GM12878 (cell line): ENCODE results near the gene COQ4. TPM values are rescaled to one million over a fixed set of nuclear protein-coding genes. Genes with fewer than 3 reads are reported as not detected.

Experiments used
- ASH2L ChIP-seq: fragments of 300-600, 200-600 bp; sonication (generic); IDR thresholded peaks from 2 replicates; pipeline ENCODE4 v1.6.1; 2017; ENCODE audit warnings: low read depth, mild to moderate bottlenecking, borderline replicate concordance
- CBX5 ChIP-seq: sonication (generic); IDR thresholded peaks from 2 replicates; pipeline ENCODE4 v1.6.1; 2016; ENCODE audit warnings: low read depth, moderate library complexity, mild to moderate bottlenecking, inconsistent platforms
- HCFC1 ChIP-seq: fragments of 150-350 bp; IDR thresholded peaks from 2 replicates; pipeline ENCODE4 v1.6.1; 2014; ENCODE audit warnings: low read length
- HDAC6 ChIP-seq: fragments of 200-600 bp; sonication (generic); IDR thresholded peaks from one replicate; pipeline ENCODE4 v1.8.0; 2017; ENCODE audit warnings: antibody characterized with exemption; ENCODE audit not compliant: unreplicated experiment
- JUND ChIP-seq: IDR thresholded peaks from 2 replicates; pipeline ENCODE4 v1.6.1; 2012; ENCODE audit warnings: low read depth, mild to moderate bottlenecking, low read length, improper control_type of control experiment, moderate library complexity
- KLF5 ChIP-seq: fragments of 450-650 bp; IDR thresholded peaks from 2 replicates; pipeline ENCODE4 v1.6.1; 2014; ENCODE audit warnings: mild to moderate bottlenecking; ENCODE audit not compliant: partially characterized antibody
- LARP7 ChIP-seq: fragments of 450-650 bp; IDR thresholded peaks from 2 replicates; pipeline ENCODE4 v1.6.1; 2017; ENCODE audit warnings: mild to moderate bottlenecking
- MXI1 ChIP-seq: fragments of 150-350 bp; IDR thresholded peaks from 2 replicates; pipeline ENCODE4 v1.6.1; 2011; ENCODE audit warnings: low read depth, mild to moderate bottlenecking, inconsistent platforms, low read length, improper control_type of control experiment
- NFYB ChIP-seq: IDR thresholded peaks from 2 replicates; pipeline ENCODE4 v1.6.1; 2011; ENCODE audit warnings: low read depth, mild to moderate bottlenecking, low read length, improper control_type of control experiment, moderate library complexity; ENCODE audit not compliant: insufficient read depth
- NR2F1 ChIP-seq: fragments of 450-650 bp; conservative IDR thresholded peaks from 2 replicates; pipeline ENCODE4 v1.6.1; 2017; ENCODE audit warnings: mild to moderate bottlenecking
- POLR2AphosphoS5 ChIP-seq: IDR thresholded peaks from 2 replicates; pipeline ENCODE4 v1.6.1; 2011; ENCODE audit warnings: mild to moderate bottlenecking, low read length, inconsistent platforms
- SIX5 ChIP-seq: IDR thresholded peaks from 2 replicates; pipeline ENCODE4 v1.6.1; 2011; ENCODE audit warnings: mild to moderate bottlenecking, low read depth, low read length, moderate library complexity; ENCODE audit not compliant: severe bottlenecking
- SMAD5 ChIP-seq: IDR thresholded peaks from 2 replicates; pipeline ENCODE4 v1.6.1; 2016; ENCODE audit warnings: antibody characterized with exemption, low read depth
- SP1 ChIP-seq: IDR thresholded peaks from one replicate; pipeline ENCODE4 v1.6.1; 2011; ENCODE audit warnings: low read depth, low read length
- SPI1 ChIP-seq: IDR thresholded peaks from 2 replicates; pipeline ENCODE4 v1.6.1; 2011; ENCODE audit warnings: low read depth, mild to moderate bottlenecking, low read length, moderate library complexity, borderline replicate concordance; ENCODE audit not compliant: insufficient read depth
- TCF12 ChIP-seq: IDR thresholded peaks from 2 replicates; pipeline ENCODE4 v1.6.1; 2011; ENCODE audit warnings: low read depth, mild to moderate bottlenecking, low read length
- ZNF217 ChIP-seq: fragments of 450-650 bp; IDR thresholded peaks from 2 replicates; pipeline ENCODE4 v1.6.1; 2017; ENCODE audit warnings: antibody characterized with exemption, mild to moderate bottlenecking
- polyA plus RNA-seq, 11 experiments: library from polyadenylated mRNA; depleted of rRNA in 4 of 11; unstranded in 6 of 11; stranded (reverse) in 5 of 11; fragments of >200 nt; fragmentation: Nextera tagmentation in 4 of 11; fragmentation: Illumina TruSeq in 1 of 11; extraction: Ambion mirVana in 4 of 11; extraction: Trizol in 1 of 11; gene quantifications; 1 replicate in 1 of 11; 2 replicates in 10 of 11; pipeline versions ENCODE4 v1.2.1 to v1.2.3, GENCODE V29; 2011 to 2016; ENCODE audit warnings: inconsistent platforms in 2 of 11, missing spikeins in 2 of 11, low read depth in 1 of 11
- total RNA-seq, 4 experiments: library from RNA; depleted of rRNA in 3 of 4; stranded (reverse); fragments of >200 nt in 3 of 4; fragmentation: Illumina TruSeq in 1 of 4; extraction: Trizol in 1 of 4; gene quantifications; 2 replicates each; pipeline versions ENCODE4 v1.2.1 to v1.2.3, GENCODE V29; 2013 to 2021
- TF ChIP-seq, protein P1 (sequence below): IDR thresholded peaks from 2 replicates; pipeline ENCODE4 v1.6.1; 2011; ENCODE audit warnings: low read depth, mild to moderate bottlenecking, low read length, moderate library complexity, borderline replicate concordance; ENCODE audit errors: extremely low read depth
- TF ChIP-seq, protein P2 (sequence below): fragments of 450-650 bp; IDR thresholded peaks from 2 replicates; pipeline ENCODE4 v1.6.1; 2016; ENCODE audit warnings: mild to moderate bottlenecking
- TF ChIP-seq, protein P3 (sequence below): fragments of 450-650 bp; conservative IDR thresholded peaks from 2 replicates; pipeline ENCODE4 v1.6.1; 2017; ENCODE audit warnings: mild to moderate bottlenecking, moderate library complexity
- TF ChIP-seq, protein P4 (sequence below): fragments of 450-650 bp; IDR thresholded peaks from 2 replicates; pipeline ENCODE4 v1.6.1; 2017; ENCODE audit warnings: mild to moderate bottlenecking, moderate library complexity

The COQ4 gene
- total and polyA plus RNA-seq, 10 of the 15 experiments (the other 5 are each of a cell fraction or from before 2014, with no cell fraction given), result 3.8 to 64.1 (median 38.6) TPM

DNA sequence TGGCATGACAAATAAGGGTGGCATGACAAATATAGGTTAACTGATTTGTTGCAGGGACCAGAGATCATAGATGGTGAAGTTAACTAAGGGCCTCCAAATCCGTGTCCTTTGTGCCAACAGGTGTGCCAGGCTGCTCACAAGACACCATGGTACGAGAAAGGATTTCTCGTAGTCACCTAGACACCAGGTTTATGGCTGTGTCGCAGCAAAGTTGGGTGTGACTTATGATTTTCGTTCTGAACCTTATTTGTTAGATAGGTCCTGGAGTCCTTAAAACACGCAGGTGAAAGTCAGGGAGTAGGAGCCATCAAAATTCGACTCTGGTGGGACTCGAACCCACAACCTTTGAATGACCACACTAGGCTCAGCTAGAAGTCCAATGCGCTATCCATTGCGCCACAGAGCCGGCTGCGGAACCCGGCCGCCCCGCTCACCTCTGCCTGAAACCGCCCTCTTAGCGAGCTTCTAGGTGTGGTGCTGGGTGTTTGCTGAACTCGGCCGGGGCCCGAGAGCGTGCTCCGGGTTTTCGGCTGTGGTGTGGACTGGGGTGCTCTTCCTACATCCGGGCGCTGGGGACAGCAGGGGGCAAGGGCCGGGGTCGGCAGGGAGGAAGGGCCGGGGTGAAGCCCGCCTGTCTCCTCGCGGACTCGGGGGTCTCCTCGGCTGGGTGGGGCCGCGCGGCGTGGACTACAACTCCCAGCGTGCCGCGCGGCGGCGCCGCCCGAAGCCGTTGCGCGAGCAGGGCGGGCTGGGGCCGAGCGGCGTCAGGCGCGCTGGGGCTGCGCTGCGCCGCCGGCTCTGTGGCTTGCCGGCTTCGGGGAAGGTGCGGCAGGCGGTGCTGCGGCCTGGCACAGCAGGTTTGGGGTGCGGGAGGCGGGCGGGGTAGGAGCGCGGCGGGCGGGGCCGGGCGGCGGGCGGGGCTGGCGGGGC lies 17.4 kb downstream of the COQ4 start, which contains the start of gene SLC27A4 (continued):
- TF ChIP-seq, protein P1, sequence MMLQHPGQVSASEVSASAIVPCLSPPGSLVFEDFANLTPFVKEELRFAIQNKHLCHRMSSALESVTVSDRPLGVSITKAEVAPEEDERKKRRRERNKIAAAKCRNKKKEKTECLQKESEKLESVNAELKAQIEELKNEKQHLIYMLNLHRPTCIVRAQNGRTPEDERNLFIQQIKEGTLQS, result 0 out of 2 replicates have a peak, but pooled peaks have one; percentile 36
- TF ChIP-seq SIX5, result peak; percentile 84
- peak; percentile 45 for TF ChIP-seq KLF5
- peak; percentile 34 for TF ChIP-seq SP1
- TF ChIP-seq, protein P2, sequence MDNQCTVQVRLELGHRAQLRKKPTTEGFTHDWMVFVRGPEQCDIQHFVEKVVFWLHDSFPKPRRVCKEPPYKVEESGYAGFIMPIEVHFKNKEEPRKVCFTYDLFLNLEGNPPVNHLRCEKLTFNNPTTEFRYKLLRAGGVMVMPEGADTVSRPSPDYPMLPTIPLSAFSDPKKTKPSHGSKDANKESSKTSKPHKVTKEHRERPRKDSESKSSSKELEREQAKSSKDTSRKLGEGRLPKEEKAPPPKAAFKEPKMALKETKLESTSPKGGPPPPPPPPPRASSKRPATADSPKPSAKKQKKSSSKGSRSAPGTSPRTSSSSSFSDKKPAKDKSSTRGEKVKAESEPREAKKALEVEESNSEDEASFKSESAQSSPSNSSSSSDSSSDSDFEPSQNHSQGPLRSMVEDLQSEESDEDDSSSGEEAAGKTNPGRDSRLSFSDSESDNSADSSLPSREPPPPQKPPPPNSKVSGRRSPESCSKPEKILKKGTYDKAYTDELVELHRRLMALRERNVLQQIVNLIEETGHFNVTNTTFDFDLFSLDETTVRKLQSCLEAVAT, result no peak
- no peak for TF ChIP-seq CBX5
- TF ChIP-seq, protein P3, sequence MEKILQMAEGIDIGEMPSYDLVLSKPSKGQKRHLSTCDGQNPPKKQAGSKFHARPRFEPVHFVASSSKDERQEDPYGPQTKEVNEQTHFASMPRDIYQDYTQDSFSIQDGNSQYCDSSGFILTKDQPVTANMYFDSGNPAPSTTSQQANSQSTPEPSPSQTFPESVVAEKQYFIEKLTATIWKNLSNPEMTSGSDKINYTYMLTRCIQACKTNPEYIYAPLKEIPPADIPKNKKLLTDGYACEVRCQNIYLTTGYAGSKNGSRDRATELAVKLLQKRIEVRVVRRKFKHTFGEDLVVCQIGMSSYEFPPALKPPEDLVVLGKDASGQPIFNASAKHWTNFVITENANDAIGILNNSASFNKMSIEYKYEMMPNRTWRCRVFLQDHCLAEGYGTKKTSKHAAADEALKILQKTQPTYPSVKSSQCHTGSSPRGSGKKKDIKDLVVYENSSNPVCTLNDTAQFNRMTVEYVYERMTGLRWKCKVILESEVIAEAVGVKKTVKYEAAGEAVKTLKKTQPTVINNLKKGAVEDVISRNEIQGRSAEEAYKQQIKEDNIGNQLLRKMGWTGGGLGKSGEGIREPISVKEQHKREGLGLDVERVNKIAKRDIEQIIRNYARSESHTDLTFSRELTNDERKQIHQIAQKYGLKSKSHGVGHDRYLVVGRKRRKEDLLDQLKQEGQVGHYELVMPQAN, result no peak; the same call in none of the 2 replicates
- no peak for TF ChIP-seq NFYB
- TF ChIP-seq HDAC6, result no peak
- TF ChIP-seq TCF12, result no peak
- TF ChIP-seq MXI1, result peak; percentile 65
- TF ChIP-seq SMAD5, result no peak
- no peak for TF ChIP-seq POLR2AphosphoS5
- TF ChIP-seq SPI1, result no peak
- no peak for TF ChIP-seq ASH2L
- TF ChIP-seq, protein P4, sequence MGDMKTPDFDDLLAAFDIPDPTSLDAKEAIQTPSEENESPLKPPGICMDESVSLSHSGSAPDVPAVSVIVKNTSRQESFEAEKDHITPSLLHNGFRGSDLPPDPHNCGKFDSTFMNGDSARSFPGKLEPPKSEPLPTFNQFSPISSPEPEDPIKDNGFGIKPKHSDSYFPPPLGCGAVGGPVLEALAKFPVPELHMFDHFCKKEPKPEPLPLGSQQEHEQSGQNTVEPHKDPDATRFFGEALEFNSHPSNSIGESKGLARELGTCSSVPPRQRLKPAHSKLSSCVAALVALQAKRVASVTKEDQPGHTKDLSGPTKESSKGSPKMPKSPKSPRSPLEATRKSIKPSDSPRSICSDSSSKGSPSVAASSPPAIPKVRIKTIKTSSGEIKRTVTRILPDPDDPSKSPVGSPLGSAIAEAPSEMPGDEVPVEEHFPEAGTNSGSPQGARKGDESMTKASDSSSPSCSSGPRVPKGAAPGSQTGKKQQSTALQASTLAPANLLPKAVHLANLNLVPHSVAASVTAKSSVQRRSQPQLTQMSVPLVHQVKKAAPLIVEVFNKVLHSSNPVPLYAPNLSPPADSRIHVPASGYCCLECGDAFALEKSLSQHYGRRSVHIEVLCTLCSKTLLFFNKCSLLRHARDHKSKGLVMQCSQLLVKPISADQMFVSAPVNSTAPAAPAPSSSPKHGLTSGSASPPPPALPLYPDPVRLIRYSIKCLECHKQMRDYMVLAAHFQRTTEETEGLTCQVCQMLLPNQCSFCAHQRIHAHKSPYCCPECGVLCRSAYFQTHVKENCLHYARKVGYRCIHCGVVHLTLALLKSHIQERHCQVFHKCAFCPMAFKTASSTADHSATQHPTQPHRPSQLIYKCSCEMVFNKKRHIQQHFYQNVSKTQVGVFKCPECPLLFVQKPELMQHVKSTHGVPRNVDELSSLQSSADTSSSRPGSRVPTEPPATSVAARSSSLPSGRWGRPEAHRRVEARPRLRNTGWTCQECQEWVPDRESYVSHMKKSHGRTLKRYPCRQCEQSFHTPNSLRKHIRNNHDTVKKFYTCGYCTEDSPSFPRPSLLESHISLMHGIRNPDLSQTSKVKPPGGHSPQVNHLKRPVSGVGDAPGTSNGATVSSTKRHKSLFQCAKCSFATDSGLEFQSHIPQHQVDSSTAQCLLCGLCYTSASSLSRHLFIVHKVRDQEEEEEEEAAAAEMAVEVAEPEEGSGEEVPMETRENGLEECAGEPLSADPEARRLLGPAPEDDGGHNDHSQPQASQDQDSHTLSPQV, result no peak
- peak; percentile 90 for TF ChIP-seq HCFC1
- TF ChIP-seq NR2F1, result no peak
- no peak for TF ChIP-seq LARP7
- TF ChIP-seq JUND, result no peak
- peak; percentile 69; the same call in 1 of the 2 replicates for TF ChIP-seq ZNF217
